Glutamatergic neuron (in vitro differentiated cells): ENCODE data around the gene AKR1C1. TPM values are rescaled to one million over a fixed set of nuclear protein-coding genes. Genes with fewer than 3 reads are reported as not detected.
"Not testable (repeated sequence)": the region's sequence is repeated elsewhere in the genome, so short reads cannot be mapped to it uniquely, and the experiment has no call there.

Experiments
- DNase-seq: peaks from one replicate; pipeline ENCODE4 v3.0.0; 2022
- H3K27ac Mint-ChIP-seq: one replicate; pipeline ENCODE4 v1.8.0; 2020; ENCODE audit warnings: mild to moderate bottlenecking, mixed read lengths, inconsistent platforms; ENCODE audit not compliant: unreplicated experiment
- H3K27me3 Mint-ChIP-seq: one replicate; pipeline ENCODE4 v1.8.0; 2020; ENCODE audit warnings: mild to moderate bottlenecking, moderate library complexity, mixed read lengths, inconsistent platforms; ENCODE audit not compliant: unreplicated experiment
- H3K36me3 Mint-ChIP-seq: one replicate; pipeline ENCODE4 v1.8.0; 2020; ENCODE audit warnings: mild to moderate bottlenecking, mixed read lengths, inconsistent platforms; ENCODE audit not compliant: unreplicated experiment
- H3K4me1 Mint-ChIP-seq: one replicate; pipeline ENCODE4 v1.8.0; 2020; ENCODE audit warnings: mild to moderate bottlenecking, low read depth, mixed read lengths, inconsistent platforms; ENCODE audit not compliant: unreplicated experiment
- H3K4me3 Mint-ChIP-seq: one replicate; pipeline ENCODE4 v1.8.0; 2020; ENCODE audit warnings: mild to moderate bottlenecking, mixed read lengths, inconsistent platforms; ENCODE audit not compliant: unreplicated experiment
- H3K9me3 Mint-ChIP-seq: one replicate; pipeline ENCODE4 v1.8.0; 2020; ENCODE audit warnings: mild to moderate bottlenecking, moderate library complexity, mixed read lengths, inconsistent platforms; ENCODE audit not compliant: unreplicated experiment
- total RNA-seq: library from RNA; stranded (reverse); fragmentation: NEBNext Ultra II Directional; extraction: Animal tissue kit (Norgen Biotek cat#: 25700); gene quantifications from one replicate; pipeline ENCODE4 v1.2.1, GENCODE V29; 2021; ENCODE audit not compliant: unreplicated experiment

AKR1C1 gene
- total RNA-seq, 1 donor from 2014 or later = 24.7 TPM

- not testable (repeated sequence) for DNase-seq, H3K4me1 Mint-ChIP-seq, H3K9me3 Mint-ChIP-seq, H3K27ac Mint-ChIP-seq, H3K27me3 Mint-ChIP-seq, H3K36me3 Mint-ChIP-seq, H3K4me3 Mint-ChIP-seq
Observed at GRCh38 chr10:4961558-4961957, 1.7 kb upstream of the AKR1C1 start.

GRCh38 chr10:4962308-4962707 lies 907 bp upstream of the AKR1C1 start:
- not testable (repeated sequence) for H3K27me3 Mint-ChIP-seq, H3K36me3 Mint-ChIP-seq, H3K4me3 Mint-ChIP-seq, H3K4me1 Mint-ChIP-seq, DNase-seq, H3K27ac Mint-ChIP-seq, H3K9me3 Mint-ChIP-seq

GRCh38 chr10:4963815-4964154 lies 570 bp downstream of the AKR1C1 start:
- not testable (repeated sequence) for H3K36me3 Mint-ChIP-seq, H3K4me1 Mint-ChIP-seq, H3K27me3 Mint-ChIP-seq, H3K27ac Mint-ChIP-seq, H3K9me3 Mint-ChIP-seq, DNase-seq
- H3K4me3 Mint-ChIP-seq = peak overlapping the region; percentile 47

GRCh38 chr10:4965763-4966162 lies 2.5 kb downstream of the AKR1C1 start:
- H3K4me1 Mint-ChIP-seq, DNase-seq, H3K27ac Mint-ChIP-seq, H3K27me3 Mint-ChIP-seq, H3K9me3 Mint-ChIP-seq, H3K36me3 Mint-ChIP-seq, H3K4me3 Mint-ChIP-seq: not testable (repeated sequence)

GRCh38 chr10:4967189-4967588 lies 4.0 kb downstream of the AKR1C1 start:
- H3K27me3 Mint-ChIP-seq, H3K4me1 Mint-ChIP-seq, H3K9me3 Mint-ChIP-seq, DNase-seq, H3K4me3 Mint-ChIP-seq, H3K27ac Mint-ChIP-seq, H3K36me3 Mint-ChIP-seq: not testable (repeated sequence)

- not testable (repeated sequence) for H3K36me3 Mint-ChIP-seq, H3K27ac Mint-ChIP-seq
Observed at GRCh38 chr10:4969289-4969688, 6.1 kb downstream of the AKR1C1 start.

GRCh38 chr10:4970362-4970761 lies 7.1 kb downstream of the AKR1C1 start:
- H3K27ac Mint-ChIP-seq, H3K36me3 Mint-ChIP-seq, H3K27me3 Mint-ChIP-seq, H3K4me3 Mint-ChIP-seq, H3K4me1 Mint-ChIP-seq, DNase-seq, H3K9me3 Mint-ChIP-seq: not testable (repeated sequence)

More at GRCh38 chr10:4969289-4969688, 6.1 kb downstream of the AKR1C1 start:
- not testable (repeated sequence) for DNase-seq, H3K4me3 Mint-ChIP-seq, H3K9me3 Mint-ChIP-seq, H3K4me1 Mint-ChIP-seq, H3K27me3 Mint-ChIP-seq

GRCh38 chr10:4972369-4973142 lies 9.3 kb downstream of the AKR1C1 start:
- H3K9me3 Mint-ChIP-seq, H3K4me3 Mint-ChIP-seq, H3K36me3 Mint-ChIP-seq, H3K27ac Mint-ChIP-seq, DNase-seq, H3K4me1 Mint-ChIP-seq, H3K27me3 Mint-ChIP-seq: not testable (repeated sequence)

- H3K27me3 Mint-ChIP-seq, H3K9me3 Mint-ChIP-seq, DNase-seq, H3K4me3 Mint-ChIP-seq, H3K27ac Mint-ChIP-seq, H3K4me1 Mint-ChIP-seq, H3K36me3 Mint-ChIP-seq: not testable (repeated sequence)
Observed at GRCh38 chr10:4973294-4973693, 10.1 kb downstream of the AKR1C1 start.

GRCh38 chr10:4974400-4974799 lies 11.2 kb downstream of the AKR1C1 start:
- H3K27me3 Mint-ChIP-seq = not testable (repeated sequence)

More at GRCh38 chr10:4974400-4974799, 11.2 kb downstream of the AKR1C1 start:
- H3K27ac Mint-ChIP-seq, H3K36me3 Mint-ChIP-seq, H3K9me3 Mint-ChIP-seq, H3K4me1 Mint-ChIP-seq, DNase-seq, H3K4me3 Mint-ChIP-seq: not testable (repeated sequence)
